ENCODE measurements around the gene CLASP2. TPM values are rescaled to one million over a fixed set of nuclear protein-coding genes. Genes with fewer than 3 reads are reported as not detected.
"Not testable (repeated sequence)": the region's sequence is repeated elsewhere in the genome, so short reads cannot be mapped to it uniquely, and the experiment has no call there.

CLASP2 gene
- total RNA-seq, 1 donor from 2014 or later: 42.6 TPM

DNA sequence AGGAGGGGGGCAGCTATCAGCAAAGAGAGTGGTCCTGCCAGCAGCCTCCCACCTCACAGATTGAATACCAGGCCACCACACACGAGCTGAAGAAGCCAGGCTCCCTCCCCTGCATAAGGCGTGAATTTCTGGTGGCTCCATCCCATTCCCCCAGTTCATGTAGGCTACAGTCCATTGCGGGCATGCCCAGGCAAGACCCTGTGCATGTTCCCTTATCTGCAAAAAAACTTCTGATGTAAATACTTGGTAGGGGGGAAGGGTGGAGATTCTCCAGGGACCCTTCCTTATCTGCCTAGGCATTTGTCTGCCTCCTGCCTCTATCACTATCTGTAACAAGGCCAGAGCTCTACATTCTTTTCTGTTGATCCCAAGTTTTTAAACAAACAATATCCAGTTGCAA, 250.3 kb downstream of the CLASP2 start:
- TF ChIP-seq, protein P1, sequence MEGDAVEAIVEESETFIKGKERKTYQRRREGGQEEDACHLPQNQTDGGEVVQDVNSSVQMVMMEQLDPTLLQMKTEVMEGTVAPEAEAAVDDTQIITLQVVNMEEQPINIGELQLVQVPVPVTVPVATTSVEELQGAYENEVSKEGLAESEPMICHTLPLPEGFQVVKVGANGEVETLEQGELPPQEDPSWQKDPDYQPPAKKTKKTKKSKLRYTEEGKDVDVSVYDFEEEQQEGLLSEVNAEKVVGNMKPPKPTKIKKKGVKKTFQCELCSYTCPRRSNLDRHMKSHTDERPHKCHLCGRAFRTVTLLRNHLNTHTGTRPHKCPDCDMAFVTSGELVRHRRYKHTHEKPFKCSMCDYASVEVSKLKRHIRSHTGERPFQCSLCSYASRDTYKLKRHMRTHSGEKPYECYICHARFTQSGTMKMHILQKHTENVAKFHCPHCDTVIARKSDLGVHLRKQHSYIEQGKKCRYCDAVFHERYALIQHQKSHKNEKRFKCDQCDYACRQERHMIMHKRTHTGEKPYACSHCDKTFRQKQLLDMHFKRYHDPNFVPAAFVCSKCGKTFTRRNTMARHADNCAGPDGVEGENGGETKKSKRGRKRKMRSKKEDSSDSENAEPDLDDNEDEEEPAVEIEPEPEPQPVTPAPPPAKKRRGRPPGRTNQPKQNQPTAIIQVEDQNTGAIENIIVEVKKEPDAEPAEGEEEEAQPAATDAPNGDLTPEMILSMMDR (IDR thresholded peaks at IDR 0.05): no peak
- H3K4me1 Mint-ChIP-seq (ENCODE audit: unreplicated experiment): no peaks in the 10 kb centered on the region
- H3K27ac Mint-ChIP-seq (ENCODE audit: unreplicated experiment): no peak overlapping the region
- DNase-seq (ENCODE audit: extremely low spot score, unreplicated experiment): peak; percentile 27
- peaks cover 3% of the 10 kb centered on the region for H3K36me3 Mint-ChIP-seq (ENCODE audit: unreplicated experiment)
- no peak overlapping the region for H3K4me3 Mint-ChIP-seq (ENCODE audit: unreplicated experiment)
- no peaks in the 10 kb centered on the region for H3K9me3 Mint-ChIP-seq (ENCODE audit: unreplicated experiment)
- H3K27me3 Mint-ChIP-seq (ENCODE audit: unreplicated experiment): no peaks in the 10 kb centered on the region

DNA sequence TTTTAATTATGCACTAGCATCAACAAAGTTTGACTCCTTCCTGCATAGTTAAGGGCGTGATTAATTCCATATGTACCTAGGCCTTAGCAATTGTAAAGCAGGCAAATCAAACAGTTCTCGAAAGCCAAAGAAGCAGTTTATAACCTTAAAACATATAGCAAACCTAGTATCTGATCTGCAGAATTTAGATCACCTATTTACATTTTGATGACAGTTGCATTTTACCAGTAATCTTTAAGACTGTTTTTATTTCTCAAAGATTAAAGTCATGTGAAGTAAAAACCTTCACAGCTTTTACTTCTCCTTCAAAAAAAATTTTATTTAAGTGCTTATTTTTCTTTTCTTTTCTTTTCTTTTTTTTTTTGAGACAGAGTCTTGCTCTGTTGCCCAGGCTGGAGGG, 257.0 kb downstream of the CLASP2 start:
- TF ChIP-seq, protein P1 (IDR thresholded peaks at IDR 0.05): no peak
- H3K27me3 Mint-ChIP-seq (ENCODE audit: unreplicated experiment): no peaks in the 10 kb centered on the region
- H3K4me1 Mint-ChIP-seq (ENCODE audit: unreplicated experiment): no peaks in the 10 kb centered on the region
- H3K27ac Mint-ChIP-seq (ENCODE audit: unreplicated experiment): no peak overlapping the region
- peaks cover 2% of the 10 kb centered on the region for H3K36me3 Mint-ChIP-seq (ENCODE audit: unreplicated experiment)
- no peak for DNase-seq (ENCODE audit: extremely low spot score, unreplicated experiment)
- peaks cover 16% of the 10 kb centered on the region for H3K9me3 Mint-ChIP-seq (ENCODE audit: unreplicated experiment)
- no peak overlapping the region for H3K4me3 Mint-ChIP-seq (ENCODE audit: unreplicated experiment)

DNA sequence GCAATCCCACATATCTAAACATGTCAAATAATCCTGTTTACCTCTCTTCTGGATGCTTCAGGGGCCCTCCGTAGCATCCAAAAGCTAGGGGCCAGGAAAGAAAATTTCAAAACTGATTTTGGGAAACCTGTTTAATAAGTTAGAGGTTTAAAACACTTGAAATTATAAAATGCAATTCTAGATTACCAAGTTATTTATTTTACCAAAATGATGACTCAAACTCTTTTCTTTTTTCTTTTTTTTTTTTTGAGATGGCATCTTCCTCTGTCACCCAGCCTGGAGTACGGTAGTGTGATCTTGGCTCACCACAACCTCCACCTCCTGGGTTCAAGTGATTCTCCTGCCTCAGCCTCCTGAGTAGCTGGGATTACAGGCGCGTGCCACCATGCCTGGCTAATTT, 258.5 kb downstream of the CLASP2 start:
- H3K36me3 Mint-ChIP-seq (ENCODE audit: unreplicated experiment); H3K27ac Mint-ChIP-seq (ENCODE audit: unreplicated experiment); DNase-seq (ENCODE audit: extremely low spot score, unreplicated experiment); H3K4me1 Mint-ChIP-seq (ENCODE audit: unreplicated experiment); H3K27me3 Mint-ChIP-seq (ENCODE audit: unreplicated experiment); H3K4me3 Mint-ChIP-seq (ENCODE audit: unreplicated experiment): not testable (repeated sequence)
- H3K9me3 Mint-ChIP-seq (ENCODE audit: unreplicated experiment): peaks cover 16% of the 10 kb centered on the region

GRCh38 chr3:33458446-33458845, 259.6 kb downstream of the CLASP2 start:
- Mint-ChIP-seq H3K27ac (ENCODE audit: unreplicated experiment) (no peak overlapping the region), H3K27me3 (ENCODE audit: unreplicated experiment) (no peaks in the 10 kb centered on the region), H3K36me3 (ENCODE audit: unreplicated experiment) (peaks cover 16% of the 10 kb centered on the region), H3K9me3 (ENCODE audit: unreplicated experiment) (peaks cover 16% of the 10 kb centered on the region), H3K4me1 (ENCODE audit: unreplicated experiment) (no peaks in the 10 kb centered on the region), H3K4me3 (ENCODE audit: unreplicated experiment) (no peak overlapping the region)
- TF ChIP-seq, protein P1 (IDR thresholded peaks at IDR 0.05): no peak
- DNase-seq (ENCODE audit: extremely low spot score, unreplicated experiment): peak; percentile 21

- TF ChIP-seq, protein P1 (IDR thresholded peaks at IDR 0.05): no peak
- no peak for DNase-seq (ENCODE audit: extremely low spot score, unreplicated experiment)
- Mint-ChIP-seq H3K36me3 (ENCODE audit: unreplicated experiment) (peaks cover 19% of the 10 kb centered on the region), H3K4me3 (ENCODE audit: unreplicated experiment) (no peak overlapping the region), H3K27ac (ENCODE audit: unreplicated experiment) (no peak overlapping the region), H3K27me3 (ENCODE audit: unreplicated experiment) (no peaks in the 10 kb centered on the region), H3K9me3 (ENCODE audit: unreplicated experiment) (peaks cover 16% of the 10 kb centered on the region), H3K4me1 (ENCODE audit: unreplicated experiment) (no peaks in the 10 kb centered on the region)
These were observed 261.3 kb downstream of the CLASP2 start for GRCh38 chr3:33456756-33457155.

DNA sequence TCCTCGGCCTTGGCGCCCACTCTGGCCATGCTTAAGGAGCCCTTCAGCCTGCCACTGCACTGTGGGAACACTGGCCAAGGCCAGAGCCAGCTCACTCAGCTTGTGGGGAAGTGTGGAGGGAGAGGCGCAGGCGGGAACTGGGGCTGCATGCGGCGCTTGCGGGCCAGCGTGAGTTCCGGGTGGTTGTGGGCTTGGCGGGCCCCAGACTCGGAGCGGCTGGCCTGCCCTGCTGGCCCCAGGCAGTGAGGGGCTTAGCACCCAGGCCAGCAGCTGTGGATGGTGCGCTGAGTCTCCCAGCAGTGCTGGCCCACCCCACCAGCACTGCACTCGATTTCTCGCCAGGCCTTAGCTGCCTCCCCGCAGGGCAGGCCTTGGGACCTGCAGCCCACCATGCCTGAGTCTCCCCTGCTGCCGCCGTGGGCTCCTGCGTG, 264.7 kb downstream of the CLASP2 start:
- TF ChIP-seq, protein P1 (IDR thresholded peaks at IDR 0.05): no peak
- no peak overlapping the region for H3K27ac Mint-ChIP-seq (ENCODE audit: unreplicated experiment)
- H3K4me3 Mint-ChIP-seq (ENCODE audit: unreplicated experiment): no peak overlapping the region
- peaks cover 17% of the 10 kb centered on the region for H3K36me3 Mint-ChIP-seq (ENCODE audit: unreplicated experiment)
- peak; percentile 81 for DNase-seq (ENCODE audit: extremely low spot score, unreplicated experiment)
- no peaks in the 10 kb centered on the region for H3K9me3 Mint-ChIP-seq (ENCODE audit: unreplicated experiment)
- peaks cover under 1% of the 10 kb centered on the region for H3K4me1 Mint-ChIP-seq (ENCODE audit: unreplicated experiment)
- no peaks in the 10 kb centered on the region for H3K27me3 Mint-ChIP-seq (ENCODE audit: unreplicated experiment)

- H3K27me3 Mint-ChIP-seq (ENCODE audit: unreplicated experiment); H3K4me3 Mint-ChIP-seq (ENCODE audit: unreplicated experiment); H3K9me3 Mint-ChIP-seq (ENCODE audit: unreplicated experiment); DNase-seq (ENCODE audit: extremely low spot score, unreplicated experiment); H3K27ac Mint-ChIP-seq (ENCODE audit: unreplicated experiment): not testable (repeated sequence)
- Mint-ChIP-seq H3K36me3 (ENCODE audit: unreplicated experiment) (peaks cover 17% of the 10 kb centered on the region), H3K4me1 (ENCODE audit: unreplicated experiment) (peaks cover 12% of the 10 kb centered on the region)
These were observed 266.1 kb downstream of the CLASP2 start for GRCh38 chr3:33451994-33452393.

All from osteocyte (in vitro differentiated cells).